ENCODE measurements around the gene GIMAP6. TPM values are rescaled to one million over a fixed set of nuclear protein-coding genes. Genes with fewer than 3 reads are reported as not detected.

The GIMAP6 gene
- total and polyA plus RNA-seq, 2 of the 8 experiments (the other 6 are each of a cell fraction or from before 2014, with no cell fraction given) = not detected

DNA sequence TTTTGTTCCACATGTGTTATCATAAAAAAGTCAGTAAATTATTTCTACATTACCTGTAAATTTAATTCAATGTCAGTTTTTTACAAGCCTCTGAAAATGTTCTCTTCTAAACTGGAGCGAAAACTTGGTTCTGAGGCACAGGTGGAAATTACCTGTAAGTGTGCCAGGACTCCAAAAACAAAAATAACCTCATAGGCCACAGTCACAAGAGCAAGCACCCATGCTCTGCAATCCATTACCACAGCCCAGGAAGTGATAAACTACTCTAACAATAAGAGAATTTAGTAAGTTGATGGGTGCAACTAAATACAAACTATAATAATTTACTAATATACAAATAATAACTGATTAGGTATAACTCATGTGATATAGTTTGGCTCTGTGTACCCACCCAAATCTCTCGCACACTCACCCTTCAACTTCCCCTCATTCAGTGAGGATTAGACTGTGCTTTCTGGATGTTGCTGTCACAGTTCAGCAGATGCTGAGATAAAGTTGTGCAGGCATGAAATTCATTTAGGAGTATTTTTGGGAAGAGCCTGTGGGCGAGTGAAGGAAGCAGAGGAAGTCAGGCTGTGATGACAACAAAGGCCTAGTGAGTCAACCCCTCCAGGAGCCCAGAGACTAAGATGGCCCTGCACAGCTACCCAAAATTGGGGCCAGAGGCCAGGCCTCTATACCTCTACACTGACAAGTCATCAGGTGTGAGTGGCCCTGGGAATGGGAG is 16.3 kb upstream of the GIMAP6 start (continued):
- TF ChIP-seq, protein P1, sequence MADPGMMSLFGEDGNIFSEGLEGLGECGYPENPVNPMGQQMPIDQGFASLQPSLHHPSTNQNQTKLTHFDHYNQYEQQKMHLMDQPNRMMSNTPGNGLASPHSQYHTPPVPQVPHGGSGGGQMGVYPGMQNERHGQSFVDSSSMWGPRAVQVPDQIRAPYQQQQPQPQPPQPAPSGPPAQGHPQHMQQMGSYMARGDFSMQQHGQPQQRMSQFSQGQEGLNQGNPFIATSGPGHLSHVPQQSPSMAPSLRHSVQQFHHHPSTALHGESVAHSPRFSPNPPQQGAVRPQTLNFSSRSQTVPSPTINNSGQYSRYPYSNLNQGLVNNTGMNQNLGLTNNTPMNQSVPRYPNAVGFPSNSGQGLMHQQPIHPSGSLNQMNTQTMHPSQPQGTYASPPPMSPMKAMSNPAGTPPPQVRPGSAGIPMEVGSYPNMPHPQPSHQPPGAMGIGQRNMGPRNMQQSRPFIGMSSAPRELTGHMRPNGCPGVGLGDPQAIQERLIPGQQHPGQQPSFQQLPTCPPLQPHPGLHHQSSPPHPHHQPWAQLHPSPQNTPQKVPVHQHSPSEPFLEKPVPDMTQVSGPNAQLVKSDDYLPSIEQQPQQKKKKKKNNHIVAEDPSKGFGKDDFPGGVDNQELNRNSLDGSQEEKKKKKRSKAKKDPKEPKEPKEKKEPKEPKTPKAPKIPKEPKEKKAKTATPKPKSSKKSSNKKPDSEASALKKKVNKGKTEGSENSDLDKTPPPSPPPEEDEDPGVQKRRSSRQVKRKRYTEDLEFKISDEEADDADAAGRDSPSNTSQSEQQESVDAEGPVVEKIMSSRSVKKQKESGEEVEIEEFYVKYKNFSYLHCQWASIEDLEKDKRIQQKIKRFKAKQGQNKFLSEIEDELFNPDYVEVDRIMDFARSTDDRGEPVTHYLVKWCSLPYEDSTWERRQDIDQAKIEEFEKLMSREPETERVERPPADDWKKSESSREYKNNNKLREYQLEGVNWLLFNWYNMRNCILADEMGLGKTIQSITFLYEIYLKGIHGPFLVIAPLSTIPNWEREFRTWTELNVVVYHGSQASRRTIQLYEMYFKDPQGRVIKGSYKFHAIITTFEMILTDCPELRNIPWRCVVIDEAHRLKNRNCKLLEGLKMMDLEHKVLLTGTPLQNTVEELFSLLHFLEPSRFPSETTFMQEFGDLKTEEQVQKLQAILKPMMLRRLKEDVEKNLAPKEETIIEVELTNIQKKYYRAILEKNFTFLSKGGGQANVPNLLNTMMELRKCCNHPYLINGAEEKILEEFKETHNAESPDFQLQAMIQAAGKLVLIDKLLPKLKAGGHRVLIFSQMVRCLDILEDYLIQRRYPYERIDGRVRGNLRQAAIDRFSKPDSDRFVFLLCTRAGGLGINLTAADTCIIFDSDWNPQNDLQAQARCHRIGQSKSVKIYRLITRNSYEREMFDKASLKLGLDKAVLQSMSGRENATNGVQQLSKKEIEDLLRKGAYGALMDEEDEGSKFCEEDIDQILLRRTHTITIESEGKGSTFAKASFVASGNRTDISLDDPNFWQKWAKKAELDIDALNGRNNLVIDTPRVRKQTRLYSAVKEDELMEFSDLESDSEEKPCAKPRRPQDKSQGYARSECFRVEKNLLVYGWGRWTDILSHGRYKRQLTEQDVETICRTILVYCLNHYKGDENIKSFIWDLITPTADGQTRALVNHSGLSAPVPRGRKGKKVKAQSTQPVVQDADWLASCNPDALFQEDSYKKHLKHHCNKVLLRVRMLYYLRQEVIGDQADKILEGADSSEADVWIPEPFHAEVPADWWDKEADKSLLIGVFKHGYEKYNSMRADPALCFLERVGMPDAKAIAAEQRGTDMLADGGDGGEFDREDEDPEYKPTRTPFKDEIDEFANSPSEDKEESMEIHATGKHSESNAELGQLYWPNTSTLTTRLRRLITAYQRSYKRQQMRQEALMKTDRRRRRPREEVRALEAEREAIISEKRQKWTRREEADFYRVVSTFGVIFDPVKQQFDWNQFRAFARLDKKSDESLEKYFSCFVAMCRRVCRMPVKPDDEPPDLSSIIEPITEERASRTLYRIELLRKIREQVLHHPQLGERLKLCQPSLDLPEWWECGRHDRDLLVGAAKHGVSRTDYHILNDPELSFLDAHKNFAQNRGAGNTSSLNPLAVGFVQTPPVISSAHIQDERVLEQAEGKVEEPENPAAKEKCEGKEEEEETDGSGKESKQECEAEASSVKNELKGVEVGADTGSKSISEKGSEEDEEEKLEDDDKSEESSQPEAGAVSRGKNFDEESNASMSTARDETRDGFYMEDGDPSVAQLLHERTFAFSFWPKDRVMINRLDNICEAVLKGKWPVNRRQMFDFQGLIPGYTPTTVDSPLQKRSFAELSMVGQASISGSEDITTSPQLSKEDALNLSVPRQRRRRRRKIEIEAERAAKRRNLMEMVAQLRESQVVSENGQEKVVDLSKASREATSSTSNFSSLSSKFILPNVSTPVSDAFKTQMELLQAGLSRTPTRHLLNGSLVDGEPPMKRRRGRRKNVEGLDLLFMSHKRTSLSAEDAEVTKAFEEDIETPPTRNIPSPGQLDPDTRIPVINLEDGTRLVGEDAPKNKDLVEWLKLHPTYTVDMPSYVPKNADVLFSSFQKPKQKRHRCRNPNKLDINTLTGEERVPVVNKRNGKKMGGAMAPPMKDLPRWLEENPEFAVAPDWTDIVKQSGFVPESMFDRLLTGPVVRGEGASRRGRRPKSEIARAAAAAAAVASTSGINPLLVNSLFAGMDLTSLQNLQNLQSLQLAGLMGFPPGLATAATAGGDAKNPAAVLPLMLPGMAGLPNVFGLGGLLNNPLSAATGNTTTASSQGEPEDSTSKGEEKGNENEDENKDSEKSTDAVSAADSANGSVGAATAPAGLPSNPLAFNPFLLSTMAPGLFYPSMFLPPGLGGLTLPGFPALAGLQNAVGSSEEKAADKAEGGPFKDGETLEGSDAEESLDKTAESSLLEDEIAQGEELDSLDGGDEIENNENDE (IDR thresholded peaks at IDR 0.05; ENCODE audit: insufficient replicate concordance, low read length) = no peak
- TF ChIP-seq SUZ12 (IDR thresholded peaks at IDR 0.05; ENCODE audit: low read length) (no peak), SP4 (IDR thresholded peaks at IDR 0.05; ENCODE audit: low read length) (no peak), NRF1 (IDR thresholded peaks at IDR 0.05; ENCODE audit: low read depth, low read length) (no peak), CHD2 (IDR thresholded peaks at IDR 0.05; ENCODE audit: low read length) (no peak), CREB1 (IDR thresholded peaks at IDR 0.05) (no peak), KDM4A (IDR thresholded peaks at IDR 0.05; ENCODE audit: low read depth, low read length, severe bottlenecking) (no peak), BRCA1 (IDR thresholded peaks at IDR 0.05; ENCODE audit: low read depth, low read length) (no peak), POU5F1 (IDR thresholded peaks at IDR 0.05; ENCODE audit: low read depth, low read length) (no peak)

Data from H1 (cell line).